ENCODE data around the gene BCKDK.

GRCh38 chr16:31086629-31086906 is 21.6 kb upstream of the BCKDK start:
- TF ChIP-seq EZH2 (IDR thresholded peaks at IDR 0.05; ENCODE audit: insufficient read depth, low read length) (no peak), CTCF (IDR thresholded peaks at IDR 0.05; ENCODE audit: insufficient read depth, low read depth, low read length) (no peak)

Measured in astrocyte (in vitro differentiated cells and primary cell).